Measurements from ENCODE around the gene EML4. TPM values are rescaled to one million over a fixed set of nuclear protein-coding genes. Genes with fewer than 3 reads are reported as not detected.
A peak's percentile ranks its signal among the peaks of the same experiment; 100 is the strongest.

Gene EML4
- total RNA-seq, 1 donor from 2014 or later = 43.0 TPM

GRCh38 chr2:42196070-42196402 is 26.9 kb downstream of the EML4 start:
- H3K36me3 Mint-ChIP-seq (ENCODE audit: low read depth) = peaks cover 3% of the 10 kb centered on the region
- no peaks in the 10 kb centered on the region for H3K9me3 Mint-ChIP-seq
- no peak for DNase-seq (ENCODE audit: low spot score)
- H3K4me3 Mint-ChIP-seq (ENCODE audit: low read depth) = no peak overlapping the region
- peaks cover 38% of the 10 kb centered on the region for H3K4me1 Mint-ChIP-seq (ENCODE audit: low read depth)
- intact Hi-C loops (cut with micrococcal nuclease) = loop anchor here (1.0 to 10.0 kb wide), 2 partner anchors 61 to 100 kb away; no protein-coding TSS in a partner anchor
- no peaks in the 10 kb centered on the region for H3K27me3 Mint-ChIP-seq (ENCODE audit: low read depth)
- H3K27ac Mint-ChIP-seq = no peak overlapping the region

GRCh38 chr2:42196403-42197267 is 27.5 kb downstream of the EML4 start:
- peaks cover 38% of the 10 kb centered on the region for H3K4me1 Mint-ChIP-seq (ENCODE audit: low read depth)
- intact Hi-C loops (cut with micrococcal nuclease) = loop anchor here (1.0 to 10.0 kb wide), 2 partner anchors 62 to 100 kb away; no protein-coding TSS in a partner anchor
- no peak overlapping the region for H3K4me3 Mint-ChIP-seq (ENCODE audit: low read depth)
- no peak for DNase-seq (ENCODE audit: low spot score)
- H3K9me3 Mint-ChIP-seq = no peaks in the 10 kb centered on the region
- H3K36me3 Mint-ChIP-seq (ENCODE audit: low read depth) = peaks cover 1% of the 10 kb centered on the region
- no peaks in the 10 kb centered on the region for H3K27me3 Mint-ChIP-seq (ENCODE audit: low read depth)
- H3K27ac Mint-ChIP-seq = no peak overlapping the region

- Mint-ChIP-seq H3K4me1 (ENCODE audit: low read depth) (peaks cover 34% of the 10 kb centered on the region), H3K36me3 (ENCODE audit: low read depth) (no peaks in the 10 kb centered on the region), H3K27me3 (ENCODE audit: low read depth) (no peaks in the 10 kb centered on the region), H3K27ac (no peak overlapping the region), H3K9me3 (no peaks in the 10 kb centered on the region), H3K4me3 (ENCODE audit: low read depth) (no peak overlapping the region)
- intact Hi-C loops (cut with micrococcal nuclease) = loop anchor here (10.0 kb wide), 1 partner anchor 63 kb away; no protein-coding TSS in a partner anchor
- DNase-seq (ENCODE audit: low spot score) = no peak
Measured at GRCh38 chr2:42197792-42198191, 28.6 kb downstream of the EML4 start.

- no peak overlapping the region for H3K27ac Mint-ChIP-seq
- no peaks in the 10 kb centered on the region for H3K9me3 Mint-ChIP-seq
- peaks cover 29% of the 10 kb centered on the region for H3K4me1 Mint-ChIP-seq (ENCODE audit: low read depth)
- no peak overlapping the region for H3K4me3 Mint-ChIP-seq (ENCODE audit: low read depth)
- intact Hi-C loops (cut with micrococcal nuclease) = loop anchor here (10.0 kb wide), 1 partner anchor 64 kb away; no protein-coding TSS in a partner anchor
- H3K27me3 Mint-ChIP-seq (ENCODE audit: low read depth) = no peaks in the 10 kb centered on the region
- DNase-seq (ENCODE audit: low spot score) = no peak
- H3K36me3 Mint-ChIP-seq (ENCODE audit: low read depth) = no peaks in the 10 kb centered on the region
Measured at GRCh38 chr2:42198466-42198865, 29.3 kb downstream of the EML4 start.

GRCh38 chr2:42199002-42199401 is 29.8 kb downstream of the EML4 start:
- Mint-ChIP-seq H3K27me3 (ENCODE audit: low read depth) (no peaks in the 10 kb centered on the region), H3K9me3 (no peaks in the 10 kb centered on the region), H3K4me3 (ENCODE audit: low read depth) (no peak overlapping the region), H3K36me3 (ENCODE audit: low read depth) (no peaks in the 10 kb centered on the region), H3K4me1 (ENCODE audit: low read depth) (peaks cover 25% of the 10 kb centered on the region), H3K27ac (peak overlapping the region; percentile 2)
- no peak for DNase-seq (ENCODE audit: low spot score)
- intact Hi-C loops (cut with micrococcal nuclease) = loop anchor here (10.0 kb wide), 1 partner anchor 64 kb away; no protein-coding TSS in a partner anchor

- DNase-seq (ENCODE audit: low spot score) = no peak
- Mint-ChIP-seq H3K4me1 (ENCODE audit: low read depth) (peaks cover 25% of the 10 kb centered on the region), H3K4me3 (ENCODE audit: low read depth) (no peak overlapping the region), H3K27me3 (ENCODE audit: low read depth) (no peaks in the 10 kb centered on the region), H3K36me3 (ENCODE audit: low read depth) (no peaks in the 10 kb centered on the region), H3K9me3 (no peaks in the 10 kb centered on the region), H3K27ac (no peak overlapping the region)
- intact Hi-C loops (cut with micrococcal nuclease) = loop anchor here (10.0 kb wide), 1 partner anchor 65 kb away; no protein-coding TSS in a partner anchor
Measured at GRCh38 chr2:42199626-42200025, 30.5 kb downstream of the EML4 start.

GRCh38 chr2:42200926-42201855 is 32.0 kb downstream of the EML4 start:
- no peak for DNase-seq (ENCODE audit: low spot score)
- no peaks in the 10 kb centered on the region for H3K9me3 Mint-ChIP-seq
- no peaks in the 10 kb centered on the region for H3K36me3 Mint-ChIP-seq (ENCODE audit: low read depth)
- H3K27me3 Mint-ChIP-seq (ENCODE audit: low read depth) = no peaks in the 10 kb centered on the region
- H3K27ac Mint-ChIP-seq = no peak overlapping the region
- H3K4me3 Mint-ChIP-seq (ENCODE audit: low read depth) = no peak overlapping the region
- intact Hi-C loops (cut with micrococcal nuclease) = no loop called here
- H3K4me1 Mint-ChIP-seq (ENCODE audit: low read depth) = peaks cover 25% of the 10 kb centered on the region

- Mint-ChIP-seq H3K9me3 (no peaks in the 10 kb centered on the region), H3K36me3 (ENCODE audit: low read depth) (no peaks in the 10 kb centered on the region), H3K4me3 (ENCODE audit: low read depth) (no peak overlapping the region), H3K27ac (no peak overlapping the region), H3K4me1 (ENCODE audit: low read depth) (peaks cover 18% of the 10 kb centered on the region), H3K27me3 (ENCODE audit: low read depth) (no peaks in the 10 kb centered on the region)
- intact Hi-C loops (cut with micrococcal nuclease) = no loop called here
- DNase-seq (ENCODE audit: low spot score) = no peak
Measured at GRCh38 chr2:42202634-42203008, 33.5 kb downstream of the EML4 start.

- Mint-ChIP-seq H3K4me1 (ENCODE audit: low read depth) (peaks cover 9% of the 10 kb centered on the region), H3K4me3 (ENCODE audit: low read depth) (no peak overlapping the region)
Measured at GRCh38 chr2:42203792-42204191, 34.6 kb downstream of the EML4 start.

GRCh38 chr2:42205337-42205736 is 36.2 kb downstream of the EML4 start:
- intact Hi-C loops (cut with micrococcal nuclease) = no loop called here
- peaks cover 3% of the 10 kb centered on the region for H3K36me3 Mint-ChIP-seq (ENCODE audit: low read depth)
- H3K27ac Mint-ChIP-seq = no peak overlapping the region
- no peak overlapping the region for H3K4me3 Mint-ChIP-seq (ENCODE audit: low read depth)
- DNase-seq (ENCODE audit: low spot score) = no peak
- H3K4me1 Mint-ChIP-seq (ENCODE audit: low read depth) = peaks cover 7% of the 10 kb centered on the region
- H3K27me3 Mint-ChIP-seq (ENCODE audit: low read depth) = no peaks in the 10 kb centered on the region
- H3K9me3 Mint-ChIP-seq = no peaks in the 10 kb centered on the region

More at GRCh38 chr2:42203792-42204191, 34.6 kb downstream of the EML4 start:
- DNase-seq (ENCODE audit: low spot score) = no peak
- intact Hi-C loops (cut with micrococcal nuclease) = no loop called here
- H3K36me3 Mint-ChIP-seq (ENCODE audit: low read depth) = no peaks in the 10 kb centered on the region
- no peaks in the 10 kb centered on the region for H3K27me3 Mint-ChIP-seq (ENCODE audit: low read depth)
- H3K9me3 Mint-ChIP-seq = no peaks in the 10 kb centered on the region
- no peak overlapping the region for H3K27ac Mint-ChIP-seq

- no peak overlapping the region for H3K4me3 Mint-ChIP-seq (ENCODE audit: low read depth)
- no peak overlapping the region for H3K27ac Mint-ChIP-seq
- no peak for DNase-seq (ENCODE audit: low spot score)
- peaks cover 6% of the 10 kb centered on the region for H3K36me3 Mint-ChIP-seq (ENCODE audit: low read depth)
- no peaks in the 10 kb centered on the region for H3K9me3 Mint-ChIP-seq
- intact Hi-C loops (cut with micrococcal nuclease) = no loop called here
- H3K4me1 Mint-ChIP-seq (ENCODE audit: low read depth) = peaks cover 13% of the 10 kb centered on the region
- no peaks in the 10 kb centered on the region for H3K27me3 Mint-ChIP-seq (ENCODE audit: low read depth)
Measured at GRCh38 chr2:42207826-42208225, 38.7 kb downstream of the EML4 start.

- Mint-ChIP-seq H3K27me3 (ENCODE audit: low read depth) (no peaks in the 10 kb centered on the region), H3K4me3 (ENCODE audit: low read depth) (no peak overlapping the region), H3K4me1 (ENCODE audit: low read depth) (peaks cover 13% of the 10 kb centered on the region), H3K36me3 (ENCODE audit: low read depth) (peaks cover 13% of the 10 kb centered on the region), H3K27ac (no peak overlapping the region), H3K9me3 (no peaks in the 10 kb centered on the region)
- intact Hi-C loops (cut with micrococcal nuclease) = no loop called here
- DNase-seq (ENCODE audit: low spot score) = no peak
Measured at GRCh38 chr2:42210203-42210602, 41.0 kb downstream of the EML4 start.

Data from activated T-helper 2 cell treated with anti-CD3 and anti-CD28 coated beads, Interferon-gamma antibody, Interleukin-2, Interleukin-4, amounts not matched to agents 10 μg/mL and 5 μg/mL and 100 μg/mL, durations not matched to agents 14 hours and 24 hours and 36 hours (primary cell).